Activated naive CD4-positive, alpha-beta T cell treated with anti-CD3 and anti-CD28 coated beads, Interleukin-2, amount 50 U/mL, for 16 hours (primary cell): ENCODE data around the gene SCAF1.

ENCODE experiments used
- DNase-seq: peaks from one replicate; pipeline ENCODE4 v3.0.0-alpha.2; 2020

SCAF1 gene

DNA sequence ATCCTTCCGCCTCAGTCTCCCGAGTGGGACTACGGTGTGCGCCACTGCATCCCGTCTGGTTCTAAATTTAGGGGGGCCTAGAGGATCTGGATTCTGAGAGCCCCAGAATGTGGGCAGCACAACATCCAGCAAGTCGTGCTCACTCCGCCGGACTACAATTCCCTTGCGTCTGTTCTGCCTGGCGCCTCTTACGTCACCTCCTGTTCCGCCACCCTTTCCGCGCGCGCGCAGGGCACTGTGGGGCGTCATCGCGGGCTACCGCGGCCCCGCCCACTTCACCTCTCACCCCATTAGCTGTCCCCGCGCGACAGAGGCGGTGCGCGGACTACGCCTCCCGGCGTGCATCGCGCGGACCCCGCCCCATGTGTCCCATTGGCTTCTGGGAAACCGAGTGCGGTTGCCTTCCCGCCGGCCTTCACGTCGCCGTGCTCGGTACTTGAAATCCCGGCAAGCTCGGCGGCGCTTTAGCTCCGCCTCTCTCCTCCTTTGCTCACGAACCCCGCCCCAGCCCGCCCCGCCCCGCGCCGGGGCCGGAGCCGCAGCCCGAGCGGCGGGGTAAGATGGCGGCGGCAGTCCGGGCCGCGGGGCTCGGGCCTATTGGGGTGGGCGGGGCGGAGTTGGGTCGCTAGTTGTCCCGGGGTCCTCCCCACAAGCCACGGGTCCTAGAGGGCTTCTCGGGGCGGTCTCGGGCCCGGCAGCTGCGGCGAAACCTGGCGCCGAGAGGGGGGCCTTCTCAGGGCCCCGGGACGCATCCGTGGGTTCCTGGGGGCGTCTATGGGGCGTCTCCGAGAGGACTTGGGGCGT is at the start of gene SCAF1:
TSS of gene SCAF1 (plus strand) at position 522 of the 804 bp plus-strand sequence. CDS start 2,818 bp downstream, outside the sequence.
- peak; percentile 99 for DNase-seq

GRCh38 chr19:49592486-49593232 is 49.4 kb upstream of the SCAF1 start:
- no peak for DNase-seq

- peak; percentile 95 for DNase-seq
Measured at GRCh38 chr19:49593233-49594113, 48.5 kb upstream of the SCAF1 start.

DNA sequence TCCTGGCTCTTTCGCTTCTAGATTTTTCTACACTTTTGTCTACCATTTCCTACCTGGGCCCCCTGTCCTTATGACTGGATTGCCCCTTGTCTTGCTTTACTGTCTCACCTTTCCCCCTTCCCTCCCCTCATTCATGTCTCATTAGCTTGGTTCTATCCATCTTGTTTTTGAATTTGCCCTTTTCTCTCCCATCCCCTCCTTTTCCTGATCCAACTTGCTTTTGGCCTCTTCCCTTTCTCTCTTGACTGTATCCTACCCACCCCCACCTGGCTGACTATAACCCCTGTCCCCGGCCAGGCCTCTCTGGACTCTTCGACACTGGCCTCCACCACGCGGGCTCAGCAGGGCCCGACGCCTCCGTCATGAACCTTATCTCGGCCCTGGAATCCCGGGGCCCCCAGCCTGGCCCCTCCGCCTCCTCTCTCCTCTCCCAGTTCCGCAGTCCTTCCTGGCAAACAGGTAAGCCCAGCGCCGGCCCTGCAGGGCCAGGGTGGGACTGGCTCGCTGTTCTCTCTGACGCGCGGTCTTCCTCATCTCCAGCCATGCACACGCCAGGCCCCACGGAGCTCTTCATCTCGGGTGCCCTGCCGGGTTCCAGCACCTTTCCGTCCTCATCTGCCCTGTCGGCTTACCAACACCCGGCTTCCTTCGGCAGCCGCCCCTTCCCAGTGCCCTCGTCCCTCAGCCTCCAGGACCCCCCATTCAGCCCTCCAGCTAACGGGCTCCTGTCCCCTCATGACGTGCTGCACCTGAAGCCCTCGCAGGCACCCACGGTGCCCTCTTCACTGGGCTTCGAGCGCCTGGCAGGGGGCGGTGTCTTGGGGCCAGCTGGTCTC is 47.6 kb upstream of the SCAF1 start:
- no peak for DNase-seq

GRCh38 chr19:49594993-49595818 is 46.8 kb upstream of the SCAF1 start:
- no peak for DNase-seq

- DNase-seq = no peak
Measured at GRCh38 chr19:49595819-49596404, 46.1 kb upstream of the SCAF1 start.

- DNase-seq = no peak
Measured at GRCh38 chr19:49596407-49596806, 45.6 kb upstream of the SCAF1 start.

GRCh38 chr19:49596954-49597702 is 44.9 kb upstream of the SCAF1 start:
- no peak for DNase-seq

- DNase-seq = no peak
Measured at GRCh38 chr19:49597703-49597974, 44.4 kb upstream of the SCAF1 start.

GRCh38 chr19:49599378-49600295 is 42.4 kb upstream of the SCAF1 start:
- no peak for DNase-seq

DNA sequence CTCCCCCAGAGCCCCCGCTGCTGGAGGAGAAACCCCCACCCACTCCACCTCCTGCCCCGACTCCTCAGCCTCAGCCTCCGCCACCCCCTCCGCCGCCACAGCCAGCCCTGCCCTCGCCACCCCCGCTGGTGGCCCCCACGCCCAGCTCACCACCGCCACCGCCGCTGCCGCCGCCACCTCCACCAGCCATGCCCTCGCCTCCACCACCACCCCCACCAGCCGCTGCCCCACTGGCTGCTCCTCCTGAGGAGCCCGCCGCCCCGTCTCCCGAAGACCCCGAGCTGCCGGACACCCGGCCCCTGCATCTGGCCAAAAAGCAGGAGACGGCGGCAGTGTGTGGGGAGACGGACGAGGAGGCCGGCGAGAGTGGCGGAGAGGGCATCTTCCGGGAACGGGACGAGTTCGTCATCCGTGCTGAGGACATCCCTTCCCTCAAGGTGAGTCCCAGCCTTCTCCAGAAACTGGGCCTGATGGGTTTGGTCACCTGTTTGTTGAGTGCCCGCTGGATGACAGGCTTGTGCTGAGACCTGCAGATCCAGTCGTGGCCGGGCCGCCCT is 40.4 kb upstream of the SCAF1 start:
- no peak for DNase-seq

- DNase-seq = no peak
Measured at GRCh38 chr19:49602806-49603205, 39.2 kb upstream of the SCAF1 start.

- DNase-seq = no peak
Measured at GRCh38 chr19:49605605-49606004, 36.4 kb upstream of the SCAF1 start.

DNA sequence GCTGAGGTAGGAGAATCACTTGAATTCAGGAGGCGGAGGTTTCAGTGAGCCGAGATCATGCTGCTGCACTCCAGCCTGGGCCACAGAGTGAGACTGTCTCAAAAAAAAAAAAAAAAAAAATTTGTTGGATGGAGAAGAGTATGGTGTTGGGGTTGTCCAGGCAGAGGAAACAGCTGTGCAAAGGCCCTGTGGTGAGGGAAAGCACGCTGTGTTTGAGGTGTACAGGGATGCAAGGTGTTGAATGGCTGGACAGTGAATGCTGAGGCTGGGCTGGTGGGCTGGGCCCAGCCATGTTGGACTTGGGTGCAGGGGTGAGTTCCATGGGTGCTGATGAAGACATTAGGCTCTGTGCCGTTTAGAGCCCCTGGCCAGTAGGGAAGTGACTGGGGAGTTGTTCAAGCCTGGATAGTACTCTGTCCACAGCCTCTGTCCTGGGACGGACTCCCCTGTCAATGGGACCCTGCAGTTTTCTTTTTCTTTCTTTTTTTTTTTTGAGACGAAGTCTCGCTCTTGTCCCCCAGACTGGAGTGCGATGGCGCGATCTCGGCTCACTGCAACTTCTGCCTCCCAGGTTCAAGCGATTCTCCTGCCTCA is 32.4 kb upstream of the SCAF1 start:
- no peak for DNase-seq

DNA sequence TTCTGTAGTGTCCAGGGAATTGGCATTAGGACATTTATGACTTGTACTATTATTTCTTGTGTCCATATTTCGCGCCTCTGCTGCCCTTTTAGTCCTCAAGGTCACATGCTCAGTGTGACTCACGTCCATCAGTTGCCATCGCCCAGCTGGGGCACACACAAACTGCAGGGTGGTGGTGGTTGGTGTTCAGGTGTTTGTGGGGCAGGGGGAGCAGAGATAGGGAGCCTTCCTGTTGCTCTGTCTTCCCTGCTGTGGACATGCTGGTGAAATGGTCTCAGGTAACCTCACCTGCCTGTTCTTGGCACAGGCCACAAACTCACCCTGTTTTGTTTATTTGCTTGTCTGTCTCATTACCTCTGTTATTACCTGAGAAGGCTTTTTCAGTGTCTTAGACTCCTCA is 28.6 kb upstream of the SCAF1 start:
- DNase-seq = no peak

- no peak for DNase-seq
Measured at GRCh38 chr19:49614096-49614833, 27.7 kb upstream of the SCAF1 start.

DNA sequence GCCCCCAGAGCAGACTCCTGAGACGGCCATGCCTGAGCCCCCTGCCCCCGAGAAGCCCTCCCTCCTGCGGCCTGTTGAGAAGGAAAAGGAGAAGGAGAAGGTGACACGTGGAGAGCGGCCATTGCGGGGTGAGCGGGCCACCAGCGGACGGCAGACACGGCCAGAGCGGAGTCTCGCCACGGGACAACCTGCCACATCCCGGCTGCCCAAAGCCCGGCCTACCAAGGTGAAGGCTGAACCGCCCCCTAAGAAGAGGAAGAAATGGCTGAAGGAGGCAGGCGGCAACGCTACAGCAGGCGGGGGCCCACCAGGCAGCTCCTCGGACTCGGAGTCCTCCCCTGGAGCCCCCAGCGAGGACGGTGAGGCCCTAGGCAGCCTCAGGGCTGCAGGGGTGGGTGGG is 26.1 kb upstream of the SCAF1 start:
- DNase-seq = no peak

DNA sequence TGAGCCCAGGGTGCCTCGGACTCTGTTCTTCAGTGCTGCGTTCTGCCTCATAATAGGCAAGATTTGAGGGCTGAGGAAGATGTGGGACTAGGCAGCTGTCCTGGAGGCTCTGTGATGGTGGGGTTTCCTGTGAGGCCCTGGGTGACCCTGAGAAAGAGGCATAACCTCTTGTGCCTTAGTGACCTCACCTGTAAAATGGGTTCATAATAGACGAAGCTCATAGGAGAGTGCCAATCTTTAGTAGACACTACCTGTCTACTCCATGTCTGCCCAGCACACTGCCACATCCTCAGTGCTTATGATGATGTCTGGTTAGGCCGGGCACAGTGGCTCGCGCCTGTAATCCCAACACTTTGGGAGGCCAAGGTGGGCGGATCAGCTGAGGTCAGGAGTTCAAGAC is 25.5 kb upstream of the SCAF1 start:
- no peak for DNase-seq
